K562 (cell line): Measurements from ENCODE around the gene TEAD4. TPM values are rescaled to one million over a fixed set of nuclear protein-coding genes. Genes with fewer than 3 reads are reported as not detected.

Source experiments
- ATF7 ChIP-seq: fragments of 450-650 bp; IDR thresholded peaks from 2 replicates; pipeline ENCODE4 v1.7.1; 2014; ENCODE audit warnings: mild to moderate bottlenecking, moderate library complexity
- FOXK1 ChIP-seq: sonication (generic); formaldehyde crosslinking; IDR thresholded peaks from 2 replicates; pipeline ENCODE4 v1.8.0; 2022; ENCODE audit warnings: missing genetic modification reagents, mild to moderate bottlenecking, borderline replicate concordance
- L3MBTL2 ChIP-seq: fragments of 450-650 bp; IDR thresholded peaks from 2 replicates; pipeline ENCODE4 v1.6.1; 2016; ENCODE audit warnings: mild to moderate bottlenecking, moderate library complexity
- MNT ChIP-seq, 2 experiments: fragments of 450-650 bp; conservative IDR thresholded peaks; 2 replicates each; pipeline ENCODE4 v1.6.1; 2017; ENCODE audit warnings: mild to moderate bottlenecking in 2 of 2, moderate library complexity in 2 of 2
- NRF1 ChIP-seq, 2 experiments: fragments of 450-650 bp; IDR thresholded peaks in 1 of 2; conservative IDR thresholded peaks in 1 of 2; 2 replicates each; pipeline ENCODE4 v1.6.1; 2014; ENCODE audit warnings: mild to moderate bottlenecking in 2 of 2
- PTBP1 ChIP-seq: fragments of 200-400 bp; formaldehyde crosslinking; IDR thresholded peaks from 2 replicates; pipeline ENCODE4 v1.6.1; 2017; ENCODE audit warnings: low read depth, low read length
- PYGO2 ChIP-seq: fragments of 450-650 bp; IDR thresholded peaks from 2 replicates; pipeline ENCODE4 v1.6.1; 2016; ENCODE audit warnings: mild to moderate bottlenecking, missing genetic modification characterization, moderate library complexity, missing compliant biosample characterization
- REST ChIP-seq, 2 experiments: fragments of 450-650 bp; formaldehyde crosslinking in 1 of 2; IDR thresholded peaks; 2 replicates each; pipeline versions ENCODE4 v1.4.0 to v1.6.1; 2014 to 2020; ENCODE audit warnings: mild to moderate bottlenecking in 2 of 2, borderline replicate concordance in 1 of 2, low read depth in 1 of 2
- SMC3 ChIP-seq: conservative IDR thresholded peaks from 2 replicates; pipeline ENCODE4 v1.6.1; 2011; ENCODE audit warnings: low read depth, low read length, improper control_type of control experiment; ENCODE audit not compliant: insufficient read depth
- polyA plus RNA-seq, 8 experiments: library from polyadenylated mRNA; depleted of rRNA in 4 of 8; stranded (reverse) in 5 of 8; unstranded in 3 of 8; fragments of >200 nt; fragmentation: Nextera tagmentation in 2 of 8; fragmentation: Illumina TruSeq in 1 of 8; extraction: Ambion mirVana in 2 of 8; extraction: Trizol in 1 of 8; gene quantifications; 2 replicates each; pipeline versions ENCODE4 v1.2.1 to v1.2.3, GENCODE V29; 2011 to 2014; ENCODE audit warnings: inconsistent platforms in 1 of 8, missing spikeins in 1 of 8
- total RNA-seq, 7 experiments: library from RNA; depleted of rRNA in 6 of 7; stranded (reverse); fragments of >200 nt in 6 of 7; fragmentation: Illumina TruSeq in 2 of 7; extraction: Trizol in 2 of 7; gene quantifications; 2 replicates each; pipeline versions ENCODE4 v1.2.1 to v1.2.3, GENCODE V29; 2011 to 2021; ENCODE audit warnings: low replicate concordance in 1 of 7
- TF ChIP-seq, protein P1 (sequence below): sonication (generic); formaldehyde crosslinking; IDR thresholded peaks from 2 replicates; pipeline ENCODE4 v1.8.0; 2022; ENCODE audit warnings: mild to moderate bottlenecking, missing genetic modification reagents
- TF ChIP-seq, protein P2 (sequence below), 2 experiments: fragments of 150-350 bp in 1 of 2; IDR thresholded peaks; 2 replicates each; pipeline ENCODE4 v1.6.1; 2012 to 2016; ENCODE audit warnings: low read depth in 2 of 2, low read length in 2 of 2, mild to moderate bottlenecking in 1 of 2, moderate library complexity in 1 of 2

TEAD4 gene
- total and polyA plus RNA-seq, 9 of the 15 experiments (the other 6 are each of a cell fraction or from before 2014, with no cell fraction given) = 0.82 to 40.0 (median 17.0) TPM

DNA sequence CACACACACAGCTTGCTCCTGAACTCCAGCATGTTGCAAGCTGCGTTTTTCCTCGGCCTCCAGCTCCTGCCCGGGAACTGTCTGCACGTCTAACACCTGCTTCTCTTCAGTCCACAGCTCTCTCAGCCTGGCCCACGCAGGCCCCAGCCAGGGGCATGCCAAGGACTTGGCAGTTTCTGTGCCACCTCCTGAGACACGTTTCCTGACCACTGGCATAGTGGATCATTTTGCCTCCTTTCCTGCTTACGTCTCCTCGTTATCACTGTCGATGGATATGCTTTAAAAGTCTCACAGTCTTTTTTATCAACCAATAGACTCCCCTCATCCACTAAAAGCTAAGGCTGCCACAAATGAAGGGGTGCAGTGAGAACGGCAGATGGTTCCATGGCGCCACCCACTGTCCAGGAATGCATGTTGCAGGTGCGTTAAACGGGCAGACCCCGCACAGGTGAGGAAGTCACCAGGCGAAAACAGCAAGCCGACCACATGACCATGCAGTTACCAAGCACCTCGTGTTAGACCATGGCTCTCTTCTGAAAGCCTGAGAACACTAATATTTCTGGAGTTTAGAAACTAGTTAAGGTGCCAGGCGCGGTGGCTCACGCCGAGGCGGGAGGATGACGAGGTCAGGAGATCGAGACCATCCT is 14.7 kb upstream of the TEAD4 start (continued):
- TF ChIP-seq REST (IDR thresholded peaks at IDR 0.05; ENCODE audit: borderline replicate concordance) (peak; percentile 57; the same call in 1 of the 2 replicates), REST (CRISPR knock-in tag; IDR thresholded peaks at IDR 0.05; ENCODE audit: low read depth) (no peak), ATF7 (no peak), L3MBTL2 (peak; percentile 33; the same call in 1 of the 2 replicates), MNT (conservative IDR thresholded peaks at IDR 0.05) (0 out of 4 replicates have a peak, but pooled peaks of 1 of the 2 experiments have one; percentile 12), PYGO2 (tag) (no peak), NRF1 (conservative IDR thresholded peaks at IDR 0.05 in 1 of 2, IDR thresholded peaks at IDR 0.05 in 1 of 2) (0 out of 4 replicates have a peak, but pooled peaks of 1 of the 2 experiments have one; percentile 23), FOXK1 (no peak), PTBP1 (no peak), SMC3 (peak; percentile 48; the same call in 1 of the 2 replicates)
- TF ChIP-seq, protein P1, sequence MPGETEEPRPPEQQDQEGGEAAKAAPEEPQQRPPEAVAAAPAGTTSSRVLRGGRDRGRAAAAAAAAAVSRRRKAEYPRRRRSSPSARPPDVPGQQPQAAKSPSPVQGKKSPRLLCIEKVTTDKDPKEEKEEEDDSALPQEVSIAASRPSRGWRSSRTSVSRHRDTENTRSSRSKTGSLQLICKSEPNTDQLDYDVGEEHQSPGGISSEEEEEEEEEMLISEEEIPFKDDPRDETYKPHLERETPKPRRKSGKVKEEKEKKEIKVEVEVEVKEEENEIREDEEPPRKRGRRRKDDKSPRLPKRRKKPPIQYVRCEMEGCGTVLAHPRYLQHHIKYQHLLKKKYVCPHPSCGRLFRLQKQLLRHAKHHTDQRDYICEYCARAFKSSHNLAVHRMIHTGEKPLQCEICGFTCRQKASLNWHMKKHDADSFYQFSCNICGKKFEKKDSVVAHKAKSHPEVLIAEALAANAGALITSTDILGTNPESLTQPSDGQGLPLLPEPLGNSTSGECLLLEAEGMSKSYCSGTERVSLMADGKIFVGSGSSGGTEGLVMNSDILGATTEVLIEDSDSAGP (CRISPR knock-in tag) = no peak
- TF ChIP-seq, protein P2, sequence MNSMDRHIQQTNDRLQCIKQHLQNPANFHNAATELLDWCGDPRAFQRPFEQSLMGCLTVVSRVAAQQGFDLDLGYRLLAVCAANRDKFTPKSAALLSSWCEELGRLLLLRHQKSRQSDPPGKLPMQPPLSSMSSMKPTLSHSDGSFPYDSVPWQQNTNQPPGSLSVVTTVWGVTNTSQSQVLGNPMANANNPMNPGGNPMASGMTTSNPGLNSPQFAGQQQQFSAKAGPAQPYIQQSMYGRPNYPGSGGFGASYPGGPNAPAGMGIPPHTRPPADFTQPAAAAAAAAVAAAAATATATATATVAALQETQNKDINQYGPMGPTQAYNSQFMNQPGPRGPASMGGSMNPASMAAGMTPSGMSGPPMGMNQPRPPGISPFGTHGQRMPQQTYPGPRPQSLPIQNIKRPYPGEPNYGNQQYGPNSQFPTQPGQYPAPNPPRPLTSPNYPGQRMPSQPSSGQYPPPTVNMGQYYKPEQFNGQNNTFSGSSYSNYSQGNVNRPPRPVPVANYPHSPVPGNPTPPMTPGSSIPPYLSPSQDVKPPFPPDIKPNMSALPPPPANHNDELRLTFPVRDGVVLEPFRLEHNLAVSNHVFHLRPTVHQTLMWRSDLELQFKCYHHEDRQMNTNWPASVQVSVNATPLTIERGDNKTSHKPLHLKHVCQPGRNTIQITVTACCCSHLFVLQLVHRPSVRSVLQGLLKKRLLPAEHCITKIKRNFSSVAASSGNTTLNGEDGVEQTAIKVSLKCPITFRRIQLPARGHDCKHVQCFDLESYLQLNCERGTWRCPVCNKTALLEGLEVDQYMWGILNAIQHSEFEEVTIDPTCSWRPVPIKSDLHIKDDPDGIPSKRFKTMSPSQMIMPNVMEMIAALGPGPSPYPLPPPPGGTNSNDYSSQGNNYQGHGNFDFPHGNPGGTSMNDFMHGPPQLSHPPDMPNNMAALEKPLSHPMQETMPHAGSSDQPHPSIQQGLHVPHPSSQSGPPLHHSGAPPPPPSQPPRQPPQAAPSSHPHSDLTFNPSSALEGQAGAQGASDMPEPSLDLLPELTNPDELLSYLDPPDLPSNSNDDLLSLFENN (IDR thresholded peaks at IDR 0.05; ENCODE audit: low read depth in 2 of 2, low read length in 2 of 2) = no peak
